GM23338 (cell line): ENCODE data around the gene SMARCC1. TPM values are rescaled to one million over a fixed set of nuclear protein-coding genes. Genes with fewer than 3 reads are reported as not detected.

Experiments used
- CREB1 ChIP-seq: fragments of 250-450 bp; sonication (Bioruptor Pico); IDR thresholded peaks from 2 replicates; pipeline ENCODE4 v1.5.0; 2020; ENCODE audit warnings: low read depth, mild to moderate bottlenecking, moderate library complexity
- CTCF ChIP-seq, 2 experiments: fragments of 200-600 bp in 1 of 2; sonication (generic) in 1 of 2; conservative IDR thresholded peaks; 2 replicates each; pipeline versions ENCODE4 v1.5.1 to v1.6.1; 2016 to 2017; ENCODE audit warnings: antibody characterized with exemption in 2 of 2, low read depth in 2 of 2, mild to moderate bottlenecking in 2 of 2, moderate library complexity in 1 of 2
- JUNB ChIP-seq: IDR thresholded peaks from one replicate; pipeline ENCODE4 v1.6.1; 2016; ENCODE audit warnings: antibody characterized with exemption; ENCODE audit not compliant: unreplicated experiment
- POLR2AphosphoS5 ChIP-seq: IDR thresholded peaks from 2 replicates; pipeline ENCODE4 v1.6.1; 2016; ENCODE audit warnings: antibody characterized with exemption, low read depth
- STAT1 ChIP-seq: IDR thresholded peaks from one replicate; pipeline ENCODE4 v1.6.1; 2016; ENCODE audit warnings: antibody characterized with exemption; ENCODE audit not compliant: unreplicated experiment
- ZNF114 ChIP-seq: fragments of 250-450 bp; sonication (Bioruptor Pico); IDR thresholded peaks from 2 replicates; pipeline ENCODE4 v1.5.0; 2020; ENCODE audit warnings: mild to moderate bottlenecking, moderate library complexity
- ZNF331 ChIP-seq: fragments of 250-450 bp; sonication (Bioruptor Pico); IDR thresholded peaks from 2 replicates; pipeline ENCODE4 v1.5.0; 2020; ENCODE audit warnings: low read depth, mild to moderate bottlenecking, moderate library complexity
- ZNF462 ChIP-seq: fragments of 250-450 bp; sonication (Bioruptor Pico); IDR thresholded peaks from 2 replicates; pipeline ENCODE4 v1.5.0; 2020; ENCODE audit warnings: mild to moderate bottlenecking, moderate library complexity
- polyA plus RNA-seq: library from polyadenylated mRNA; unstranded; fragments of >200 nt; fragmentation: Nextera tagmentation; extraction: Ambion mirVana; gene quantifications from 2 replicates; pipeline ENCODE4 v1.2.1, GENCODE V29; 2016
- total RNA-seq: library from RNA; depleted of rRNA; stranded (reverse); fragments of >200 nt; shearing (Covaris generic); gene quantifications from 2 replicates; pipeline ENCODE4 v1.2.3, GENCODE V29; 2014
- TF ChIP-seq, protein P1 (sequence below): IDR thresholded peaks from 2 replicates; pipeline ENCODE4 v1.6.1; 2016; ENCODE audit warnings: antibody characterized with exemption

The SMARCC1 gene
- total and polyA plus RNA-seq, 2 experiments from 2014 or later, result 105 to 171 TPM

DNA sequence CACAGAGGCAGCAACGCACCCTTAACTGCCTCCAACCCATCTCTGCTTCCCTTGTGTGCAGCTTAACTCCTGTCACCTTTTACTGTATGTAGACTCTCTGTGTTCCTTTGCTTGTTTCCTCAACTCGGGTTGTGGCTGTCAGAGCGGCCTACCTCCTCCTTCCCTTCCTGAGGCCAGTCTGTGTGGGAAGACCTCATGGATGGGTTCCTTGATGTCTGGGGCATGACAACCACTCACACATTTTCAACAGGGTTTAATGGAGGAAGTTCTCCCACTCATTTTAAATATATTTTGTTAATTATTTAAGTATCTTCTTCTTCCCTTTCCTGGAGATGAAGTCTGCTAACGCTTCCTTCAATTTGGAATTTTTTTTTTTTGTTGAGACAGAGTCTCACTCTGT lies 201.2 kb downstream of the SMARCC1 start (continued):
- no peak for TF ChIP-seq ZNF462 (CRISPR knock-in tag)
- no peak for TF ChIP-seq ZNF114 (CRISPR knock-in tag)
- no peak for TF ChIP-seq CREB1 (CRISPR knock-in tag)
- TF ChIP-seq, protein P1, sequence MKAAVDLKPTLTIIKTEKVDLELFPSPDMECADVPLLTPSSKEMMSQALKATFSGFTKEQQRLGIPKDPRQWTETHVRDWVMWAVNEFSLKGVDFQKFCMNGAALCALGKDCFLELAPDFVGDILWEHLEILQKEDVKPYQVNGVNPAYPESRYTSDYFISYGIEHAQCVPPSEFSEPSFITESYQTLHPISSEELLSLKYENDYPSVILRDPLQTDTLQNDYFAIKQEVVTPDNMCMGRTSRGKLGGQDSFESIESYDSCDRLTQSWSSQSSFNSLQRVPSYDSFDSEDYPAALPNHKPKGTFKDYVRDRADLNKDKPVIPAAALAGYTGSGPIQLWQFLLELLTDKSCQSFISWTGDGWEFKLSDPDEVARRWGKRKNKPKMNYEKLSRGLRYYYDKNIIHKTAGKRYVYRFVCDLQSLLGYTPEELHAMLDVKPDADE, result no peak
- TF ChIP-seq CTCF (conservative IDR thresholded peaks at IDR 0.05; ENCODE audit: low read depth in 2 of 2), result no peak
- no peak for TF ChIP-seq JUNB
- no peak for TF ChIP-seq POLR2AphosphoS5
- TF ChIP-seq STAT1, result no peak
- no peak for TF ChIP-seq ZNF331 (CRISPR knock-in tag)
